HUES48 (cell line): ENCODE results near the gene CST7.
A peak's percentile ranks its signal among the peaks of the same experiment; 100 is the strongest.
"Not testable (repeated sequence)": the region's sequence is repeated elsewhere in the genome, so short reads cannot be mapped to it uniquely, and the experiment has no call there.

ENCODE experiments used
- H3K27ac ChIP-seq: one replicate; pipeline ENCODE4 v1.7.0; 2013; ENCODE audit warnings: low read depth, low read length, inconsistent platforms
- H3K27me3 ChIP-seq: 2 replicates; pipeline ENCODE4 v1.6.1; 2013; ENCODE audit warnings: mild to moderate bottlenecking, low read length; ENCODE audit not compliant: control insufficient read depth, insufficient read depth
- H3K36me3 ChIP-seq: 2 replicates; pipeline ENCODE4 v1.6.1; 2013; ENCODE audit warnings: low read length; ENCODE audit not compliant: control insufficient read depth, insufficient read depth
- H3K4me1 ChIP-seq: 2 replicates; pipeline ENCODE4 v1.6.1; 2013; ENCODE audit warnings: mild to moderate bottlenecking, low read length; ENCODE audit not compliant: control insufficient read depth, insufficient read depth
- H3K4me3 ChIP-seq: 2 replicates; pipeline ENCODE4 v1.5.1; 2013; ENCODE audit warnings: mild to moderate bottlenecking, low read depth, low read length
- H3K9ac ChIP-seq: 2 replicates; pipeline ENCODE4 v1.6.1; 2013; ENCODE audit warnings: mild to moderate bottlenecking, low read depth, low read length, moderate library complexity
- H3K9me3 ChIP-seq: 2 replicates; pipeline ENCODE4 v1.6.1; 2013; ENCODE audit warnings: low read length; ENCODE audit not compliant: control insufficient read depth, insufficient read depth

The CST7 gene

DNA sequence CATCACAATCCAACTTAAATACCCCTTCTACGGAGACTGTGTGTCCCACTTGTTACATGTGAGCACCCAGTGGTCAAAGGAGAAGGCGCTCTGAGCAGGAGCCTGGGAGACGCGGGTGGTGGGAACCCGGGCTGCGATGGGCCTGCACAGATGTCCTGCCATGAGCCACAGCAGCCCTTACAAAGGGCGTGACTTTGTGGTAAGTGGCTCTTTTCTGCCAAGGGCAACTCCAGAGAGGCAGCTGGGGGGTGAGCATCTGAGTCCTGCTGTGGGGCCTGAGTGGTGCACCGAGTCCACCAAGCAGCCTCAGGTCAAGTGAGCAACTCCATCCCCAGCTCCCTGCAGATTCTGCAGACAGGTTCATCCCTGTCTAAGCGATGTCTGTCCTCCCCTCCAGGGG, 33.6 kb upstream of the CST7 start:
- no peaks in the 10 kb centered on the region for H3K9me3 ChIP-seq
- H3K4me3 ChIP-seq: no peak overlapping the region
- no peaks in the 10 kb centered on the region for H3K27me3 ChIP-seq
- peaks cover 9% of the 10 kb centered on the region for H3K4me1 ChIP-seq
- H3K36me3 ChIP-seq: no peaks in the 10 kb centered on the region
- H3K27ac ChIP-seq: no peak overlapping the region
- no peak overlapping the region for H3K9ac ChIP-seq

DNA sequence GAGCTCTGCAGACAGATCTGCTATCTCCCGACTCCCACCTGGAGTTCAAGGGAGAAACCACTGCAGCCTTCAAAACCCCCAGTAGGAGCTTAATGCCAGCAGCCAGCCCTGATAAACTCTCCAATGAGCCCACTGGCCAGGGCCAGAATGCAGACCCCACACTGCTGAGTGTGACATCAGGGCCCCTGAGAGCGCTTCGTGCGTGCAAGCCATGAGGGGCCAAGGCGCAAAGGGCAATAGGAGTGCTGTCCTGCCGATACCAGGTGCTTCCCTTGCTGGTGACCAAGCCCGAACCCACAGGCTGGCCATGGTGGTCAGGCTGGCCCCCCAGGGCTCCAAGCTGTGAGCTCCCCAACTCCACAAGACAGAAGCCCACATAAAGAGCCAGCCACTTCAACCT, 33.2 kb upstream of the CST7 start:
- Histone ChIP-seq H3K27me3 (no peaks in the 10 kb centered on the region), H3K9ac (no peak overlapping the region), H3K27ac (no peak overlapping the region), H3K4me3 (no peak overlapping the region), H3K9me3 (no peaks in the 10 kb centered on the region), H3K4me1 (peaks cover 9% of the 10 kb centered on the region), H3K36me3 (no peaks in the 10 kb centered on the region)

DNA sequence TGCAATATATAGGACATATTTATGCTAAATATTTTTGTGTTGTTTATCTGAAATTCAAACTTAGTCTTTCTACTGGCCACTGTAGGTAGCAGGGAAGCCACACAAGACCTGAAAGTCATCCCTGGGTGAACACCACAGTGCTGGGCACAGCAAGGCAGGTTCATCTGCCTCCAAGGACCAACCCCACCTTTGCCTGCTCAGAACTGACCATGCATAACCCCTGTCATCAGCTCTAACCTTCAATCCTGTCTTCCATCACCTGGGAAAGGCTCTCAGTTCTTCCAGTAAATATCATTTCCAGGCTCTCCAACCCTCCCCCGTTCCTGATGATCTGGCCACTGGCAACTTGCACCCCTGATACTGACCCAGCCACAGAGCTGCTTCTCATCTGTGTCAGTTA, 32.7 kb upstream of the CST7 start:
- H3K9ac ChIP-seq: no peak overlapping the region
- no peak overlapping the region for H3K27ac ChIP-seq
- H3K36me3 ChIP-seq: no peaks in the 10 kb centered on the region
- H3K9me3 ChIP-seq: 0 out of 2 replicates have a peak, but pooled peaks cover 1% of the 10 kb centered on the region
- peaks cover 4% of the 10 kb centered on the region; the same call in 1 of the 2 replicates for H3K4me1 ChIP-seq
- no peaks in the 10 kb centered on the region for H3K27me3 ChIP-seq
- no peak overlapping the region for H3K4me3 ChIP-seq

DNA sequence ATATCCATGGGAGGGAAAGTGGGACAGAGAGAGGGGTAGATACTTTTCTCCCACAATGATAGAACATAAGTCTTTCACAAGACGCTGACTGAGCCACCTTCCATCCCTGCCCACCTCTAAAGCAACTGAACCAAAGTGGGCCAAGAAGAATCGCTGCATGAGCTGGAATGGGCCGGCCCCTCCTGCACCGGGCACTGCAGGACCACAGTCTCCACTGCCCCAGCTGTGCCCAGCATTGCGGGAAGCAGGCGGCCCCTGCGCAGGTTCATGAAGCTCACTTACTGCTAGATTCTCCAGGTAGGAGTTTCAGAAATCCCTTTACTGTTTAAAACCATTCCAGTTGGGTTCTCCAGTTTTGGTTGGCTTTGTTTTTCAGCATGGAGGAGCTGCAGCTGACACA, 32.0 kb upstream of the CST7 start:
- Histone ChIP-seq H3K4me1 (no peaks in the 10 kb centered on the region), H3K27ac (no peak overlapping the region), H3K9me3 (0 out of 2 replicates have a peak, but pooled peaks cover 3% of the 10 kb centered on the region), H3K36me3 (no peaks in the 10 kb centered on the region), H3K27me3 (no peaks in the 10 kb centered on the region), H3K4me3 (no peak overlapping the region), H3K9ac (no peak overlapping the region)

DNA sequence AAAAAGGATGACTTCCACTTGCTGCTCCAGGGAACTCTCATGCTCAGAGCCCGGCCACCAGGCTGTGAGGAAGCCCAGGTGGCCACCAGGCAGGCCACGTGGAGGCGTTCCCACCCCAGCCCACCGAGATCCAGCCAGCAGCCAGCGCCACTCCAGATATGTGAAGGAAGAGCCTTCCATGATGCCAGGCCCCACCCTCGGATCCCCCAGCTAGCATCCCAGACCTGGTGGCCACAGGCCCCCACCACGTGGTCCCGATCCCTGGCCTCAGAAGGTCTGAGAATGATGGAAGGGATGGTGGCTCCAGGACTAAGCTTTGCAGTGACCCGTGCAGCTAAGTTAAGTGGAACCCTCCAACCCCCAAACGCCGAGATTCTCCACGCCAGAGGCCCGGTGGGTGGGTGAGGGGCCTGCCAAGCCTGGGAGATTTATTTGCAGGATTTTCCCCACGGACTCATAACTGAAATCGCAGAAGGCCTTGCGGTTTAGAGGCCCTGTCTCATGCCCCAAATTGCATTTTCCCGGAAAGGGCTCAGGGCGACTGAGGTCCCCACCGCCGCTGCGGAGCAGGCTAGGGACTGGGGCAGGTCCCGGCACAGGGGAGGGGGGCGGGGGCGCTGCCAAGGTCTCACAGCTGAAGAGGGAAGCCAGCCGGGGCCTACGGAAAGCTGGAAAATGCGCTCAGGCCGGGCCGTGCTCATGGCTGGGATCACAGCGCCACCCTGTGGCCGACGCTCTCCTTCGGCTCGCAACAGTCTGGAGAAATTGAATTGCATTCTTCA, 31.1 kb upstream of the CST7 start:
- no peak overlapping the region for H3K9ac ChIP-seq
- H3K27ac ChIP-seq: no peak overlapping the region
- H3K9me3 ChIP-seq: 0 out of 2 replicates have a peak, but pooled peaks cover 3% of the 10 kb centered on the region
- no peaks in the 10 kb centered on the region for H3K4me1 ChIP-seq
- no peak overlapping the region for H3K4me3 ChIP-seq
- no peaks in the 10 kb centered on the region for H3K36me3 ChIP-seq
- H3K27me3 ChIP-seq: no peaks in the 10 kb centered on the region

DNA sequence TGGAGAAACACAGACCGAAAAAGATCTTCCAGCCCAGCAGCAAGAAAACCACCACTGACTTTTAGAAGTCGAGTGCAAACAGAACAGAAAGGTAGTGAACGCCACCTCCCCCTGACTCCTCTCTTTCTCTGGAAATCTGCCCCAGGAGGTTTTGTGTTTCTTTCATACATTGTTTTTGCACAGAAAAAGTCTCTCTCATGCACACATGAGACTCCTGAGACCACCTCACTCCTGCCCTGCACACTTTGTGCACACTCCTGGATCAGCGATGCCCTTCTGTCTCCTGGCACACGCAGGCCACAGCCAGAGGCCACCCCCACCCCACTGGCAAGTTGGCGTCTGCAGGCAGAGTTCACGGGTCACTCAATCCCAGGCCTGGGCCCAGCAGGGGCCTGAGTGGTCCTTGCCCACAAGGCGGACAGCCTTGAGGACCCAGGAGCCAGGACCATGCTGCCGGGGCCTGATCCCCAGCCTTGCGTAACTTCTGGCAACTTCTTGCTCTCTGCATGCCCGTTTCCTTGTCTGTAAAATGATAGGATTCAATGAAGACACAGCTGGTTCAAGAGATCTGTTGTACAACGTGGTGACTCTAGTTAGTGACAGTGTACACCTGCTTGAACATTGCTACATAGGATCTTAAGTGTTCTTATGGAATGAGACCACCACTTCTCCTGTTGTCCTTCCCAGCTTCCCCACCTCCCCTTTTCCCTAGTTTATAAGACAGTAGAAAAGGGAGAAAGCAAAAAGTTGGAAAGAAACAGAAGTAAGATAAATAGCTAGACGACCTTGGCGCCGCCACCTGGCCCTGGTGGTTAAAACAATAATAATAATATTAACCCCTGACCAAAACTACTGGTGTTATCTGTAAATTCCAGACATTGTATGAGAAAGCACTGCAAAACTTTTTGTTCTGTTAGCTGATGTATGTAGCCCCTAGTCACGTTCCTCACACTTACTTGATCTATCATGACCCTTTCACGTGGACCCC, 30.2 kb upstream of the CST7 start:
- Histone ChIP-seq H3K36me3 (no peaks in the 10 kb centered on the region), H3K27me3 (no peaks in the 10 kb centered on the region), H3K9ac (no peak overlapping the region), H3K9me3 (0 out of 2 replicates have a peak, but pooled peaks cover 3% of the 10 kb centered on the region), H3K27ac (no peak overlapping the region), H3K4me1 (no peaks in the 10 kb centered on the region), H3K4me3 (no peak overlapping the region)

DNA sequence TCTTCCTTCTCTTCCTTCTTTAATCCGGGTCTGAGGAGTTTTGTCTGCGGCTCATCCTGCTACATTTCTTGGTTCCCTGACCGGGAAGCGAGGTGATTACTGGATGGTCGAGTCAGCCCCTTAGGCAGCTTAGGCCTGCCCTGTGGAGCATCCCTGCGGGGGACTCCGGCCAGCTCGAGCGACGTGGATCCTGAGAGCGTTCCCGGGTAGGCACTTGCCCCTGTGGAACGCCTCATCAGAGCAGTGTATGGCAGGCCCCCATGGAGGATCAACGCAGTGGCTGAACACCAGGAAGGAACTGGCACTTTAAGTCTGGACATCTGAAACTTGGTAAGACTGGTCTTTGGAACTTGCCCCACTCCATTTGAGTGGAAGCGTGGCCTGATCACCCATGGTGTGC, 29.4 kb upstream of the CST7 start:
- not testable (repeated sequence) for H3K4me1 ChIP-seq, H3K4me3 ChIP-seq, H3K36me3 ChIP-seq, H3K27ac ChIP-seq, H3K9ac ChIP-seq, H3K9me3 ChIP-seq, H3K27me3 ChIP-seq

DNA sequence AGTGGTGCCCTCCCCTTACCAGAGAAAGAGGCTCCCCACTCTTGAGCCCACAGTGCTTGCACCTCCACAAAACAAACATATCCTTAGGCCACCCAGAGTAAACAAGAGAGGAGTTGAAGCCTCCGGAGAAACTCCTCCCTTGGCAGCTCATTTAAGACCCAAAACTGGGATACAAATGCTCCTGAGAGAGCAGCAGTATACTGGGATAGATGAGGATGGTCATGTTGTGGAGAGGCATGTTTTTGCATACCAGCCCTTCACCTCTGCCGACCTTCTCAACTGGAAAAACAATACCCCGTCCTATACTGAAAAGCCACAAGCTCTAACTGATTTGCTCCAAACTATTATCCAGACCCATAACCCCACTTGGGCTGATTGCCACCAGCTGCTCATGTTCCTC, 28.4 kb upstream of the CST7 start:
- not testable (repeated sequence) for H3K9ac ChIP-seq, H3K9me3 ChIP-seq, H3K27ac ChIP-seq, H3K27me3 ChIP-seq, H3K4me3 ChIP-seq, H3K36me3 ChIP-seq, H3K4me1 ChIP-seq

DNA sequence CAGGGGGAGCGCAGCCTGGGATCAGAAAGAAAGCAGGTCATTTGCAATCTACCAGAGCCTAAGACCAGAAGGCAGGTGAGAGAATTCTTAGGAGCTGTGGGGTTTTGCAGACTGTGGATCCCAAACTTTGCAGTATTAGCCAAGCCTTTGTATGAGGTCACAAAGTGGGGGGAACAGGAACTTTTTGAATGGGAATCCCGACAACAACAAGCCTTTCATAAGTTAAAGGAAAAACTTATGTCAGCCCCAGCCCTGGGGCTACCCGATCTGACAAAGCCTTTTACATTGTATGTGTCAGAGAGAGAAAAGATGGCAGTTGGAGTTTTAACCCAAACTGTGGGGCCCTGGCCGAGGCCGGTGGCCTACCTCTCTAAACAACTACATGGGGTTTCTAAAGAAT, 19.8 kb upstream of the CST7 start:
- not testable (repeated sequence) for H3K9ac ChIP-seq, H3K9me3 ChIP-seq, H3K27me3 ChIP-seq, H3K36me3 ChIP-seq, H3K27ac ChIP-seq, H3K4me3 ChIP-seq
- peaks cover 13% of the 10 kb centered on the region for H3K4me1 ChIP-seq

DNA sequence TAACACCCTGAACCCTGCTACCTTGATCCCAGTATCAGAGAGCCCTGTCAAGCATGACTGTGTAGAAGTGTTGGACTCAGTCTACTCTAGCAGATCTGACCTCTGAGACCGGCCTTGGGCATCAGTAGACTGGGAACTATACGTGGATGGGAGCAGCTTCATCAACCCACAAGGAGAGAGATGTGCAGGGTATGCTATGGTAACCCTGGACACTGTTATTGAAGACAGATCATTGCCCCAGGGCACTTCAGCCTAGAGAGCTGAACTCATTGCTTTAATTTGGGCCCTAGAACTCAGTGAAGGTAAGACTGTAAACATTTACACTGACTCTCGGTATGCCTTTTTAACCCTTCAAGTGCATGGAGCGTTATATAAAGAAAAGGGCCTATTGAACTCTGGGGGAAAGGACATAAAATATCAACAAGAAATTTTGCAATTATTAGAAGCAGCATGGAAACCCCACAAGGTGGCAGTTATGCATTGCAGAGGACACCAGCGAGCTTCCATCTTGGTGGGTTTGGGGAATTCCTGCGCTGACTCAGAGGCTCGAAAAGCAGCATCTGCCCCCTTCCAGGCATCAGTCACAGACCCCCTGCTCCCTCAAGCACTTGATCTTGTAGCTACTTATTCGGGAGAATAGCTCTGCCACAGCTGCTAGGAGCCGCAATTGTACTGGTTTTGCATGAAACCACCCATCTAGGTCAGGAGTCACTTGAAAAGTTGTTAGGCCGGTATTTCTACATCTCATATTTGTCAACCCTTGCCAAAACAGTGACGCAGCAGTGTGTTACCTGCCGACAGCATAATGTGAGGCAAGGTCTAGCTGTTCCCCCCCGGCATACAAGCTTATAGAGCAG, 19.0 kb upstream of the CST7 start:
- not testable (repeated sequence) for H3K4me3 ChIP-seq, H3K27me3 ChIP-seq, H3K9ac ChIP-seq, H3K9me3 ChIP-seq, H3K36me3 ChIP-seq
- peaks cover 13% of the 10 kb centered on the region for H3K4me1 ChIP-seq
- H3K27ac ChIP-seq: peak overlapping the region; percentile 64
